Measurements from ENCODE around the gene HACL1. TPM values are rescaled to one million over a fixed set of nuclear protein-coding genes. Genes with fewer than 3 reads are reported as not detected.

HACL1 gene
- polyA plus RNA-seq, 1 of the 3 experiments (the other 2 are of a cell fraction): 15.1 TPM

DNA sequence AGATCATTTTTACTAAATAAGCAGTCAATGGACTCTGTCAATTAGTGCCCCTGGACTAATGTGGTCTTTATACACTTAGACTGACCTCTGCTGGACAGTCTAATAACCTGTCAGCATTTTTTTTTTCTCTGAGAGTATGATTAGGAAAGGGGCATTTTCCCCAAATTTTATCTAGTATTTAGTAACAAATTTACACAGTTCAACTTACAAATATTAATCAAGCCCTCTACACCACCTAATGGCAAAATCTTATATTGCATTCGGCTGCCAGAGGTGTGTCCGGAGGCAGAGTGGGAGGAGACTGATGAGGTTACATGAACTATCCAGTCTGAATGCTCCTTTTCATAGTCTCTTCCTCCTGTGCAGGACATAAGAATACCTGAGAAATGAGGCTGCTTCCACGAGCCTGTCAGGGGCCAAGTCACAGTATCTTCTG, 43.8 kb downstream of the HACL1 start:
- Histone ChIP-seq H3K9ac (no peak overlapping the region), H3K9me3 (no peaks in the 10 kb centered on the region), H2AFZ (ENCODE audit: low read depth) (no peak overlapping the region), H4K20me1 (ENCODE audit: insufficient read depth) (no peaks in the 10 kb centered on the region), H3K4me3 (ENCODE audit: low read depth in 2 of 2, low read length in 1 of 2) (no peak overlapping the region), H3K9me2 (no peaks in the 10 kb centered on the region), H3K4me1 (ENCODE audit: control insufficient read depth in 1 of 2, insufficient read depth in 2 of 2, low read depth in 1 of 2, low read length in 1 of 2) (no peaks in the 10 kb centered on the region), H3K79me2 (ENCODE audit: insufficient read depth) (no peaks in the 10 kb centered on the region), H3K27me3 (ENCODE audit: insufficient read depth) (no peaks in the 10 kb centered on the region), H3F3A (replicated peaks; ENCODE audit: insufficient read depth) (peaks cover 14% of the 10 kb centered on the region), H3K36me3 (replicated peaks in 1 of 2; ENCODE audit: control insufficient read depth in 1 of 2, insufficient read depth in 2 of 2, low read length in 1 of 2) (peaks cover 15 to 22% of the 10 kb centered on the region in 2 experiments), H3K4me2 (no peak overlapping the region; the same call in 1 of the 2 replicates), H3K27ac (ENCODE audit: low read depth in 2 of 2, low read length in 1 of 2) (0 out of 4 replicates have a peak overlapping the region, but pooled peaks of 1 of the 2 experiments have one; percentile 7)
- ChIA-PET POLR2A (no interaction called here), CTCF (interaction anchor here (0.7 to 5.3 kb wide), 33 partner anchors 10 to 357 kb away, joined by 3 to 59 read pairs (median 5); partner anchors contain the start of genes CAPN7, COLQ, EAF1 and METTL6)
- 2% methylated on average over 3 of the region's 3 CpGs for WGBS (ENCODE audit: low lambda C conversion rate)
- TF ChIP-seq RAD21 (IDR thresholded peaks at IDR 0.05; ENCODE audit: low read length) (peak; percentile 82), SMC3 (IDR thresholded peaks at IDR 0.05; ENCODE audit: low read depth, low read length) (peak; percentile 48), FOXJ3 (CRISPR knock-in tag; IDR thresholded peaks at IDR 0.05) (no peak)
- TF ChIP-seq, protein P1, sequence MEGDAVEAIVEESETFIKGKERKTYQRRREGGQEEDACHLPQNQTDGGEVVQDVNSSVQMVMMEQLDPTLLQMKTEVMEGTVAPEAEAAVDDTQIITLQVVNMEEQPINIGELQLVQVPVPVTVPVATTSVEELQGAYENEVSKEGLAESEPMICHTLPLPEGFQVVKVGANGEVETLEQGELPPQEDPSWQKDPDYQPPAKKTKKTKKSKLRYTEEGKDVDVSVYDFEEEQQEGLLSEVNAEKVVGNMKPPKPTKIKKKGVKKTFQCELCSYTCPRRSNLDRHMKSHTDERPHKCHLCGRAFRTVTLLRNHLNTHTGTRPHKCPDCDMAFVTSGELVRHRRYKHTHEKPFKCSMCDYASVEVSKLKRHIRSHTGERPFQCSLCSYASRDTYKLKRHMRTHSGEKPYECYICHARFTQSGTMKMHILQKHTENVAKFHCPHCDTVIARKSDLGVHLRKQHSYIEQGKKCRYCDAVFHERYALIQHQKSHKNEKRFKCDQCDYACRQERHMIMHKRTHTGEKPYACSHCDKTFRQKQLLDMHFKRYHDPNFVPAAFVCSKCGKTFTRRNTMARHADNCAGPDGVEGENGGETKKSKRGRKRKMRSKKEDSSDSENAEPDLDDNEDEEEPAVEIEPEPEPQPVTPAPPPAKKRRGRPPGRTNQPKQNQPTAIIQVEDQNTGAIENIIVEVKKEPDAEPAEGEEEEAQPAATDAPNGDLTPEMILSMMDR (IDR thresholded peaks at IDR 0.05): peak; percentile 77
- peak; percentile 58 for DNase-seq

- CTCF ChIA-PET: interaction anchor here (0.6 to 5.3 kb wide), 33 partner anchors 9 to 356 kb away, joined by 3 to 59 read pairs (median 5); partner anchors contain the start of genes CAPN7 and COLQ
Measured at GRCh38 chr3:15556512-15556911, 44.9 kb downstream of the HACL1 start.

More at GRCh38 chr3:15556512-15556911, 44.9 kb downstream of the HACL1 start:
- Histone ChIP-seq H3K27ac (ENCODE audit: low read depth in 2 of 2, low read length in 1 of 2) (no peak overlapping the region), H3K36me3 (replicated peaks in 1 of 2; ENCODE audit: control insufficient read depth in 1 of 2, insufficient read depth in 2 of 2, low read length in 1 of 2) (peaks cover 9 to 15% of the 10 kb centered on the region in 2 experiments), H3K4me2 (no peak overlapping the region), H3K4me3 (ENCODE audit: low read depth in 2 of 2, low read length in 1 of 2) (no peak overlapping the region), H3K79me2 (ENCODE audit: insufficient read depth) (no peaks in the 10 kb centered on the region), H3K9ac (no peak overlapping the region), H3K9me2 (no peaks in the 10 kb centered on the region), H2AFZ (ENCODE audit: low read depth) (no peak overlapping the region), H3K4me1 (ENCODE audit: control insufficient read depth in 1 of 2, insufficient read depth in 2 of 2, low read depth in 1 of 2, low read length in 1 of 2) (no peaks in the 10 kb centered on the region), H3K27me3 (ENCODE audit: insufficient read depth) (no peaks in the 10 kb centered on the region), H3K9me3 (no peaks in the 10 kb centered on the region), H3F3A (replicated peaks; ENCODE audit: insufficient read depth) (peaks cover 14% of the 10 kb centered on the region), H4K20me1 (ENCODE audit: insufficient read depth) (no peaks in the 10 kb centered on the region)
- WGBS (ENCODE audit: low lambda C conversion rate): 91% methylated on average over 2 of the region's 2 CpGs
- DNase-seq: no peak
- TF ChIP-seq MXI1 (IDR thresholded peaks at IDR 0.05; ENCODE audit: low read depth, low read length): no peak
- TF ChIP-seq RCOR1 (IDR thresholded peaks at IDR 0.05; ENCODE audit: low read length): no peak
- TF ChIP-seq POLR2AphosphoS5 (IDR thresholded peaks at IDR 0.05; ENCODE audit: low read depth, low read length): no peak
- TF ChIP-seq EP300 (IDR thresholded peaks at IDR 0.05; ENCODE audit: borderline replicate concordance in 1 of 2, low read depth in 1 of 2, low read length in 1 of 2): no peak
- no peak for TF ChIP-seq FOXM1 (IDR thresholded peaks at IDR 0.05; ENCODE audit: low read depth)
- no peak for TF ChIP-seq GABPA (IDR thresholded peaks at IDR 0.05; ENCODE audit: low read depth)
- no peak for TF ChIP-seq GATA2 (CRISPR knock-in tag; IDR thresholded peaks at IDR 0.05)
- TF ChIP-seq MEF2A (IDR thresholded peaks at IDR 0.05; ENCODE audit: borderline replicate concordance, low read depth): no peak
- no peak for TF ChIP-seq SIN3A (IDR thresholded peaks at IDR 0.05; ENCODE audit: borderline replicate concordance, low read depth, low read length)
- no peak for TF ChIP-seq MAX (IDR thresholded peaks at IDR 0.05; ENCODE audit: low read depth)
- no peak for TF ChIP-seq NRF1 (IDR thresholded peaks at IDR 0.05; ENCODE audit: low read depth, low read length)
- TF ChIP-seq, protein P2, sequence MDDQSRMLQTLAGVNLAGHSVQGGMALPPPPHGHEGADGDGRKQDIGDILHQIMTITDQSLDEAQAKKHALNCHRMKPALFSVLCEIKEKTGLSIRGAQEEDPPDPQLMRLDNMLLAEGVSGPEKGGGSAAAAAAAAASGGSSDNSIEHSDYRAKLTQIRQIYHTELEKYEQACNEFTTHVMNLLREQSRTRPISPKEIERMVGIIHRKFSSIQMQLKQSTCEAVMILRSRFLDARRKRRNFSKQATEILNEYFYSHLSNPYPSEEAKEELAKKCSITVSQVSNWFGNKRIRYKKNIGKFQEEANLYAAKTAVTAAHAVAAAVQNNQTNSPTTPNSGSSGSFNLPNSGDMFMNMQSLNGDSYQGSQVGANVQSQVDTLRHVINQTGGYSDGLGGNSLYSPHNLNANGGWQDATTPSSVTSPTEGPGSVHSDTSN (IDR thresholded peaks at IDR 0.05): no peak
- no peak for TF ChIP-seq YY1 (IDR thresholded peaks at IDR 0.05; ENCODE audit: low read depth)
- TF ChIP-seq RFX5 (IDR thresholded peaks at IDR 0.05; ENCODE audit: low read length): no peak
- TF ChIP-seq TAF1 (IDR thresholded peaks at IDR 0.05; ENCODE audit: borderline replicate concordance, low read depth, low read length): no peak
- no peak for TF ChIP-seq SMC3 (IDR thresholded peaks at IDR 0.05; ENCODE audit: low read depth, low read length)
- TF ChIP-seq RXRA (IDR thresholded peaks at IDR 0.05; ENCODE audit: borderline replicate concordance, low read depth): no peak
- TF ChIP-seq, protein P1 (IDR thresholded peaks at IDR 0.05): no peak
- POLR2A ChIA-PET: no interaction called here
